Stimulated activated CD4-positive, alpha-beta T cell treated with anti-CD3 and anti-CD28 coated beads, TNF-alpha, amount 100 ng/mL, for 24 hours (primary cell): ENCODE measurements around the gene LRRC39.
"Not testable (repeated sequence)": the region's sequence is repeated elsewhere in the genome, so short reads cannot be mapped to it uniquely, and the experiment has no call there.

Experiments
- DNase-seq, 3 experiments: peaks; one replicate each; pipeline ENCODE4 v3.0.0-alpha.2; 2020; ENCODE audit warnings: low read depth in 3 of 3

Gene LRRC39

GRCh38 chr1:100178091-100178490, at the start of gene LRRC39:
LRRC39 (minus strand) TSS chr1:100178256; CDS start chr1:100168516, 9,740 bp downstream.
- DNase-seq: no peak

GRCh38 chr1:100222428-100222827, 44.4 kb upstream of the LRRC39 start:
- no peak for DNase-seq

- no peak for DNase-seq
Observed at GRCh38 chr1:100219883-100220282, 41.8 kb upstream of the LRRC39 start.

GRCh38 chr1:100219457-100219856, 41.4 kb upstream of the LRRC39 start:
- DNase-seq: no peak

GRCh38 chr1:100217834-100218233, 39.8 kb upstream of the LRRC39 start:
- DNase-seq: no peak

- DNase-seq: no peak
Observed at GRCh38 chr1:100215101-100215500, 37.0 kb upstream of the LRRC39 start.

- no peak for DNase-seq
Observed at GRCh38 chr1:100213141-100213540, 35.1 kb upstream of the LRRC39 start.

- no peak for DNase-seq
Observed at GRCh38 chr1:100206301-100206700, 28.2 kb upstream of the LRRC39 start.

- DNase-seq: not testable (repeated sequence)
Observed at GRCh38 chr1:100205593-100205992, 27.5 kb upstream of the LRRC39 start.

GRCh38 chr1:100205103-100205502, 27.0 kb upstream of the LRRC39 start:
- DNase-seq: not testable (repeated sequence)

GRCh38 chr1:100202703-100203102, 24.6 kb upstream of the LRRC39 start:
- DNase-seq: not testable (repeated sequence)

- DNase-seq: not testable (repeated sequence)
Observed at GRCh38 chr1:100200060-100200459, 22.0 kb upstream of the LRRC39 start.

- DNase-seq: no peak
Observed at GRCh38 chr1:100198596-100198995, 20.5 kb upstream of the LRRC39 start.

- DNase-seq: no peak
Observed at GRCh38 chr1:100188617-100189016, 10.6 kb upstream of the LRRC39 start.

- DNase-seq: no peak
Observed at GRCh38 chr1:100187912-100188311, 9.9 kb upstream of the LRRC39 start.

- no peak for DNase-seq
Observed at GRCh38 chr1:100184536-100184935, 6.5 kb upstream of the LRRC39 start.

GRCh38 chr1:100183370-100183769, 5.3 kb upstream of the LRRC39 start:
- DNase-seq: no peak

GRCh38 chr1:100177295-100178041, 588 bp downstream of the LRRC39 start:
- no peak for DNase-seq

GRCh38 chr1:100168051-100168450, 10.0 kb downstream of the LRRC39 start:
- no peak for DNase-seq

GRCh38 chr1:100164702-100165101, 13.4 kb downstream of the LRRC39 start:
- DNase-seq: no peak

- DNase-seq: no peak
Observed at GRCh38 chr1:100164216-100164615, 13.8 kb downstream of the LRRC39 start.

- no peak for DNase-seq
Observed at GRCh38 chr1:100162881-100163280, 15.2 kb downstream of the LRRC39 start.

- no peak for DNase-seq
Observed at GRCh38 chr1:100152271-100152670, 25.8 kb downstream of the LRRC39 start.

- DNase-seq: no peak
Observed at GRCh38 chr1:100151679-100152078, 26.4 kb downstream of the LRRC39 start.
